PC-9 (cell line): ENCODE measurements around the gene PHF21A.

Experiments used
- EZH2 ChIP-seq: fragments of 200-600 bp; sonication (generic); IDR thresholded peaks from 2 replicates; pipeline ENCODE4 v1.8.0; 2017; ENCODE audit warnings: antibody characterized with exemption, low read depth
- TF ChIP-seq, protein P1 (sequence below): fragments of 200-600 bp; sonication (generic); conservative IDR thresholded peaks from 2 replicates; pipeline ENCODE4 v1.6.1; 2017; ENCODE audit warnings: mixed run types, antibody characterized with exemption, mild to moderate bottlenecking, moderate library complexity

DNA sequence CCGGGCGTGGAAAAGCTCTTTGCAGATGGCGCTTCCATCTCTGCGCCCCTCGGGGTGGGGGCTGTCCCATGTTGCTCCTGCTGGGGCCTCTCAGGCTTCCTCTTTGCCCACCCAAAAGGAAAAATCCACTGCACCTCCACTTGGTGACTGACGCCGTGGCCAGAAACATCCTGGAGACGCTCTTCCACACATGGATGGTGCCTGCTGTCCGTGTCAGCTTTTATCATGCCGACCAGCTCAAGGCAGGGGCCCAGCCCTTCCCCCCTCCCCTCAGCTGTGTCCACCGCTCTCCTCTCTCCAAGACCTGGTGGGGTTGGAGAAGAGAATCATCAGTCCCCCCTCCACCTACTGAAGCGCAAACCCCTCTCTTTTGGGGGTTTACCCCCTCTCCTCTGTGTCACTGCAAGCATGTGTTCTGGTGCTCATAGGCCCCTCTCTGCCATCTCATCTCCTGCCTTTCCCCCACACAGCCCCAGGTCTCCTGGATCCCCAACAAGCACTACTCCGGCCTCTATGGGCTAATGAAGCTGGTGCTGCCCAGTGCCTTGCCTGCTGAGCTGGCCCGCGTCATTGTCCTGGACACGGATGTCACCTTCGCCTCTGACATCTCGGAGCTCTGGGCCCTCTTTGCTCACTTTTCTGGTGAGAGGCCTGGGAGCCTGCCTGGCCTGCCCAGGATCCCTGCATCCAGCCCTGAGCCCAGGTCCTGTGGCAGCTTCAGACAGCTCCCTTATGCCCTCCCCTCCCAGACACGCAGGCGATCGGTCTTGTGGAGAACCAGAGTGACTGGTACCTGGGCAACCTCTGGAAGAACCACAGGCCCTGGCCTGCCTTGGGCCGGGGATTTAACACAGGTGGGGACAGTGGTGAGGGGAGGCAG, 197.0 kb downstream of the PHF21A start:
- TF ChIP-seq, protein P1, sequence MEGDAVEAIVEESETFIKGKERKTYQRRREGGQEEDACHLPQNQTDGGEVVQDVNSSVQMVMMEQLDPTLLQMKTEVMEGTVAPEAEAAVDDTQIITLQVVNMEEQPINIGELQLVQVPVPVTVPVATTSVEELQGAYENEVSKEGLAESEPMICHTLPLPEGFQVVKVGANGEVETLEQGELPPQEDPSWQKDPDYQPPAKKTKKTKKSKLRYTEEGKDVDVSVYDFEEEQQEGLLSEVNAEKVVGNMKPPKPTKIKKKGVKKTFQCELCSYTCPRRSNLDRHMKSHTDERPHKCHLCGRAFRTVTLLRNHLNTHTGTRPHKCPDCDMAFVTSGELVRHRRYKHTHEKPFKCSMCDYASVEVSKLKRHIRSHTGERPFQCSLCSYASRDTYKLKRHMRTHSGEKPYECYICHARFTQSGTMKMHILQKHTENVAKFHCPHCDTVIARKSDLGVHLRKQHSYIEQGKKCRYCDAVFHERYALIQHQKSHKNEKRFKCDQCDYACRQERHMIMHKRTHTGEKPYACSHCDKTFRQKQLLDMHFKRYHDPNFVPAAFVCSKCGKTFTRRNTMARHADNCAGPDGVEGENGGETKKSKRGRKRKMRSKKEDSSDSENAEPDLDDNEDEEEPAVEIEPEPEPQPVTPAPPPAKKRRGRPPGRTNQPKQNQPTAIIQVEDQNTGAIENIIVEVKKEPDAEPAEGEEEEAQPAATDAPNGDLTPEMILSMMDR, result no peak
- no peak for TF ChIP-seq EZH2
